Neuronal stem cell (in vitro differentiated cells): ENCODE data around the gene CCDC178.

Source experiments
- DNase-seq: peaks from one replicate; pipeline ENCODE4 v3.0.0-alpha.2; 2013; ENCODE audit warnings: low spot score
- H2AFZ ChIP-seq: one replicate; pipeline ENCODE4 v1.6.1; 2013; ENCODE audit warnings: mild to moderate bottlenecking, low read length, inconsistent platforms
- H2AK5ac ChIP-seq: 2 replicates; pipeline ENCODE4 v1.6.1; 2013; ENCODE audit warnings: low read depth, mild to moderate bottlenecking, inconsistent platforms, low read length, moderate library complexity, mixed read lengths
- H2BK120ac ChIP-seq: 2 replicates; pipeline ENCODE4 v1.6.1; 2013; ENCODE audit warnings: low read depth, mild to moderate bottlenecking, inconsistent platforms, low read length, moderate library complexity, mixed read lengths
- H2BK12ac ChIP-seq: one replicate; pipeline ENCODE4 v1.6.1; 2013; ENCODE audit warnings: low read length, inconsistent platforms
- H2BK15ac ChIP-seq: 2 replicates; pipeline ENCODE4 v1.6.1; 2013; ENCODE audit warnings: mild to moderate bottlenecking, low read length, inconsistent platforms, mixed read lengths
- H2BK5ac ChIP-seq: one replicate; pipeline ENCODE4 v1.6.1; 2013; ENCODE audit warnings: inconsistent platforms, mild to moderate bottlenecking, low read length, moderate library complexity
- H3K14ac ChIP-seq: one replicate; pipeline ENCODE4 v1.6.1; 2013; ENCODE audit warnings: low read length, inconsistent platforms
- H3K18ac ChIP-seq: 2 replicates; pipeline ENCODE4 v1.6.1; 2013; ENCODE audit warnings: low read length, inconsistent platforms
- H3K23ac ChIP-seq: 2 replicates; pipeline ENCODE4 v1.6.1; 2013; ENCODE audit warnings: low read depth, mild to moderate bottlenecking, mixed read lengths, low read length, inconsistent platforms; ENCODE audit not compliant: poor library complexity
- H3K27ac ChIP-seq: replicated peaks from 3 replicates; pipeline ENCODE4 v1.5.1; 2013; ENCODE audit warnings: low read length, inconsistent platforms
- H3K27me3 ChIP-seq, 3 experiments: 2 replicates each; pipeline ENCODE4 v1.6.1; 2013; ENCODE audit warnings: low read length in 3 of 3, mild to moderate bottlenecking in 2 of 3, inconsistent platforms in 1 of 3, low read depth in 1 of 3, mixed read lengths in 1 of 3, moderate library complexity in 1 of 3; ENCODE audit not compliant: control insufficient read depth in 3 of 3, insufficient read depth in 3 of 3
- H3K36me3 ChIP-seq, 2 donors: replicated peaks in 1 of 2; 2 replicates each; pipeline ENCODE4 v1.6.1; 2013; ENCODE audit warnings: low read length in 2 of 2; ENCODE audit not compliant: control insufficient read depth in 2 of 2, insufficient read depth in 2 of 2
- H3K4ac ChIP-seq: 2 replicates; pipeline ENCODE4 v1.6.1; 2013; ENCODE audit warnings: inconsistent platforms, mild to moderate bottlenecking, low read length, moderate library complexity
- H3K4me1 ChIP-seq, 2 donors: 1 replicate in 1 of 2; 2 replicates in 1 of 2; pipeline ENCODE4 v1.6.1; 2013; ENCODE audit warnings: low read length in 2 of 2, low read depth in 1 of 2; ENCODE audit not compliant: control insufficient read depth in 2 of 2, insufficient read depth in 1 of 2
- H3K4me2 ChIP-seq: one replicate; pipeline ENCODE4 v1.6.1; 2013; ENCODE audit warnings: mild to moderate bottlenecking, low read length, inconsistent platforms; ENCODE audit not compliant: insufficient read depth, poor library complexity, severe bottlenecking
- H3K4me3 ChIP-seq, 2 donors: 2 replicates each; pipeline ENCODE4 v1.5.1; 2013; ENCODE audit warnings: low read length in 2 of 2, mild to moderate bottlenecking in 2 of 2, inconsistent platforms in 1 of 2, moderate library complexity in 1 of 2
- H3K79me1 ChIP-seq: one replicate; pipeline ENCODE4 v1.6.1; 2013; ENCODE audit warnings: low read depth, mild to moderate bottlenecking, inconsistent platforms, low read length, moderate library complexity
- H3K9ac ChIP-seq: one replicate; pipeline ENCODE4 v1.6.1; 2013; ENCODE audit warnings: mild to moderate bottlenecking, low read depth, low read length, inconsistent platforms; ENCODE audit not compliant: poor library complexity
- H3K9me3 ChIP-seq, 2 donors: replicated peaks in 1 of 2; 2 replicates each; pipeline versions ENCODE3 to v1.6.1; 2013; ENCODE audit warnings: low read length in 2 of 2, mild to moderate bottlenecking in 2 of 2, inconsistent platforms in 1 of 2, low read depth in 1 of 2, mixed read lengths in 1 of 2, moderate library complexity in 1 of 2; ENCODE audit not compliant: control insufficient read depth in 2 of 2, insufficient read depth in 1 of 2
- H4K8ac ChIP-seq: one replicate; pipeline ENCODE4 v1.6.1; 2013; ENCODE audit warnings: low read depth, mild to moderate bottlenecking, inconsistent platforms, low read length, moderate library complexity
- H4K91ac ChIP-seq: one replicate; pipeline ENCODE4 v1.6.1; 2013; ENCODE audit warnings: low read length, low read depth, mild to moderate bottlenecking, inconsistent platforms; ENCODE audit not compliant: poor library complexity
- WGBS, 2 donors: extraction: QIAGEN DNeasy Blood & Tissue Kit; methylation state at CpG; one replicate each; pipeline ENCODE4 v1.1.7; 2013; ENCODE audit warnings: missing lambda C conversion rate in 2 of 2, mixed read lengths in 1 of 2; ENCODE audit not compliant: insufficient read length in 2 of 2, insufficient replicate concordance in 1 of 2; ENCODE audit errors: extremely low coverage in 2 of 2; 5-methylcytosine and 5-hydroxymethylcytosine counted together

Gene CCDC178

GRCh38 chr18:32893915-32894314 is 546.6 kb downstream of the CCDC178 start:
- H2BK5ac ChIP-seq, result no peak overlapping the region
- H4K91ac ChIP-seq, result no peak overlapping the region
- H3K36me3 ChIP-seq, result no peaks in the 10 kb centered on the region
- no peak overlapping the region for H2AFZ ChIP-seq
- no peak overlapping the region for H2BK15ac ChIP-seq
- H3K18ac ChIP-seq, result no peak overlapping the region
- no peak for DNase-seq
- H3K4me1 ChIP-seq, result peaks cover 4 to 5% of the 10 kb centered on the region in 2 donors
- no peak overlapping the region for H2AK5ac ChIP-seq
- WGBS, 2 donors, result no CpG with 5 or more reads among the region's 7 CpGs
- no peaks in the 10 kb centered on the region for H3K27me3 ChIP-seq
- H2BK12ac ChIP-seq, result no peak overlapping the region
- H3K9ac ChIP-seq, result no peak overlapping the region
- no peak overlapping the region for H3K23ac ChIP-seq
- no peak overlapping the region for H2BK120ac ChIP-seq
- H3K9me3 ChIP-seq, result peaks cover 5 to 13% of the 10 kb centered on the region in 2 donors
- no peak overlapping the region for H3K4me2 ChIP-seq
- H3K27ac ChIP-seq, result no peak overlapping the region
- H4K8ac ChIP-seq, result no peak overlapping the region
- H3K4ac ChIP-seq, result no peak overlapping the region
- no peaks in the 10 kb centered on the region for H3K79me1 ChIP-seq
- H3K14ac ChIP-seq, result no peak overlapping the region
- H3K4me3 ChIP-seq, result no peak overlapping the region

- H4K91ac ChIP-seq, result no peak overlapping the region
- H3K79me1 ChIP-seq, result no peaks in the 10 kb centered on the region
- H2BK15ac ChIP-seq, result no peak overlapping the region
- no peak overlapping the region for H3K14ac ChIP-seq
- no peak overlapping the region for H2BK12ac ChIP-seq
- no peak for DNase-seq
- H2AFZ ChIP-seq, result no peak overlapping the region
- H3K27ac ChIP-seq, result no peak overlapping the region
- no peak overlapping the region for H3K23ac ChIP-seq
- no peak overlapping the region for H3K4me3 ChIP-seq
- no peak overlapping the region for H4K8ac ChIP-seq
- H3K4me2 ChIP-seq, result no peak overlapping the region
- no peak overlapping the region for H3K4ac ChIP-seq
- WGBS, 2 donors, result no CpG with 5 or more reads among the region's 3 CpGs
- H2BK120ac ChIP-seq, result no peak overlapping the region
- H3K27me3 ChIP-seq, result no peaks in the 10 kb centered on the region
- H3K9me3 ChIP-seq, result peaks cover 0 to 1% of the 10 kb centered on the region in 2 donors
- H3K36me3 ChIP-seq, result no peaks in the 10 kb centered on the region
- H3K18ac ChIP-seq, result no peak overlapping the region
- H3K9ac ChIP-seq, result no peak overlapping the region
- H2BK5ac ChIP-seq, result no peak overlapping the region
- H2AK5ac ChIP-seq, result no peak overlapping the region
- peaks cover 7 to 9% of the 10 kb centered on the region in 2 donors for H3K4me1 ChIP-seq
Observed at GRCh38 chr18:32891797-32892196, 548.7 kb downstream of the CCDC178 start.

GRCh38 chr18:32891130-32891529 is 549.4 kb downstream of the CCDC178 start:
- Histone ChIP-seq H2AK5ac (no peak overlapping the region), H3K4me2 (no peak overlapping the region), H2BK15ac (no peak overlapping the region), H3K36me3 (no peaks in the 10 kb centered on the region), H4K91ac (no peak overlapping the region), H3K4me3 (no peak overlapping the region), H2BK12ac (no peak overlapping the region), H3K23ac (no peak overlapping the region), H3K4me1 (peaks cover 7 to 9% of the 10 kb centered on the region in 2 donors), H2BK5ac (no peak overlapping the region), H3K27ac (no peak overlapping the region), H3K18ac (no peak overlapping the region), H3K27me3 (no peaks in the 10 kb centered on the region), H3K4ac (no peak overlapping the region), H3K14ac (no peak overlapping the region), H4K8ac (no peak overlapping the region), H3K79me1 (no peaks in the 10 kb centered on the region), H2BK120ac (no peak overlapping the region), H3K9me3 (no peaks in the 10 kb centered on the region), H3K9ac (no peak overlapping the region), H2AFZ (no peak overlapping the region)
- DNase-seq, result no peak
- no CpG with 5 or more reads among the region's 2 CpGs for WGBS, 2 donors

GRCh38 chr18:32889615-32890593 is 550.6 kb downstream of the CCDC178 start:
- no peak overlapping the region for H2BK15ac ChIP-seq
- H3K23ac ChIP-seq, result no peak overlapping the region
- no peak overlapping the region for H3K14ac ChIP-seq
- H2BK12ac ChIP-seq, result no peak overlapping the region
- no peak overlapping the region for H4K8ac ChIP-seq
- H3K36me3 ChIP-seq, result no peaks in the 10 kb centered on the region
- H3K4ac ChIP-seq, result no peak overlapping the region
- H3K9me3 ChIP-seq, result no peaks in the 10 kb centered on the region
- H4K91ac ChIP-seq, result no peak overlapping the region
- H2BK120ac ChIP-seq, result no peak overlapping the region
- no peak for DNase-seq
- H2AK5ac ChIP-seq, result no peak overlapping the region
- H2AFZ ChIP-seq, result peak overlapping the region; percentile 76
- H3K79me1 ChIP-seq, result no peaks in the 10 kb centered on the region
- no peak overlapping the region for H3K4me3 ChIP-seq
- no peak overlapping the region for H3K18ac ChIP-seq
- H3K4me1 ChIP-seq, result peaks cover 7 to 9% of the 10 kb centered on the region in 2 donors
- no peak overlapping the region for H3K9ac ChIP-seq
- no peak overlapping the region for H3K4me2 ChIP-seq
- H3K27me3 ChIP-seq, result no peaks in the 10 kb centered on the region
- peak overlapping the region; percentile 1 for H3K27ac ChIP-seq
- H2BK5ac ChIP-seq, result no peak overlapping the region
- no CpG with 5 or more reads among the region's 8 CpGs for WGBS, 2 donors
